Measurements from ENCODE around the gene ZNF579. TPM values are rescaled to one million over a fixed set of nuclear protein-coding genes. Genes with fewer than 3 reads are reported as not detected.

The ZNF579 gene
- total and polyA plus RNA-seq, 2 of the 8 experiments (the other 6 are each of a cell fraction or from before 2014, with no cell fraction given), result 10.0 to 18.9 TPM

- TF ChIP-seq SIN3A (conservative IDR thresholded peaks at IDR 0.05 in 1 of 2, IDR thresholded peaks at IDR 0.05 in 1 of 2; ENCODE audit: low read depth in 1 of 2, low read length in 2 of 2), result no peak
- no peak for TF ChIP-seq ATF3 (IDR thresholded peaks at IDR 0.05; ENCODE audit: insufficient read depth, low read depth, low read length)
- no peak for TF ChIP-seq CREB1 (IDR thresholded peaks at IDR 0.05)
- no peak for TF ChIP-seq EGR1 (IDR thresholded peaks at IDR 0.05; ENCODE audit: borderline replicate concordance, low read depth, low read length)
- TF ChIP-seq TAF1 (IDR thresholded peaks at IDR 0.05; ENCODE audit: low read depth, low read length), result no peak
- TF ChIP-seq NRF1 (IDR thresholded peaks at IDR 0.05; ENCODE audit: low read depth, low read length), result no peak
- no peak for TF ChIP-seq ASH2L (IDR thresholded peaks at IDR 0.05; ENCODE audit: low read length)
- TF ChIP-seq GABPA (IDR thresholded peaks at IDR 0.05; ENCODE audit: borderline replicate concordance, insufficient read depth, low read length), result no peak
Measured at GRCh38 chr19:55590109-55590508, 9.5 kb upstream of the ZNF579 start (continued).

Data from H1 (cell line).